ENCODE results near the gene OST4.

The OST4 gene

GRCh38 chr2:27027211-27027651 lies 44.2 kb downstream of the OST4 start:
- H4K20me1 ChIP-seq (ENCODE audit: insufficient read depth, low read length, poor library complexity, severe bottlenecking) = no peaks in the 10 kb centered on the region
- no peak overlapping the region for H2AFZ ChIP-seq (ENCODE audit: low read length)
- no peaks in the 10 kb centered on the region for H3F3A ChIP-seq (ENCODE audit: low read depth)
- TF ChIP-seq EZH2phosphoT487 (IDR thresholded peaks at IDR 0.05; ENCODE audit: borderline replicate concordance) (no peak), CTCF (conservative IDR thresholded peaks at IDR 0.05; ENCODE audit: low read length) (no peak)
- no peak overlapping the region for H3K4me3 ChIP-seq (ENCODE audit: low read length, poor library complexity, severe bottlenecking)
- H3K9me3 ChIP-seq (ENCODE audit: insufficient read depth, low read depth, low read length) = no peaks in the 10 kb centered on the region
- no peaks in the 10 kb centered on the region for H3K36me3 ChIP-seq (ENCODE audit: insufficient read depth, low read length)
- no peak overlapping the region for H3K9ac ChIP-seq (ENCODE audit: low read depth, low read length, poor library complexity, severe bottlenecking)
- no peaks in the 10 kb centered on the region for H3K9me2 ChIP-seq (replicated peaks; ENCODE audit: low read depth, low read length)
- H3K79me2 ChIP-seq (ENCODE audit: insufficient read depth, low read length) = peaks cover 10% of the 10 kb centered on the region; the same call in 1 of the 2 replicates
- no peaks in the 10 kb centered on the region for H3K27me3 ChIP-seq (ENCODE audit: insufficient read depth, low read length, poor library complexity, severe bottlenecking)
- no peak overlapping the region for H3K4me2 ChIP-seq (ENCODE audit: low read depth, low read length, poor library complexity, severe bottlenecking)
- H3K4me1 ChIP-seq (ENCODE audit: insufficient read depth, low read length, poor library complexity, severe bottlenecking) = peaks cover 16% of the 10 kb centered on the region

GRCh38 chr2:27025861-27026851 lies 45.3 kb downstream of the OST4 start:
- Histone ChIP-seq H3K9me2 (replicated peaks; ENCODE audit: low read depth, low read length) (no peaks in the 10 kb centered on the region), H3K4me2 (ENCODE audit: low read depth, low read length, poor library complexity, severe bottlenecking) (no peak overlapping the region), H3K27me3 (ENCODE audit: insufficient read depth, low read length, poor library complexity, severe bottlenecking) (no peaks in the 10 kb centered on the region), H3K36me3 (ENCODE audit: insufficient read depth, low read length) (no peaks in the 10 kb centered on the region), H3K9ac (ENCODE audit: low read depth, low read length, poor library complexity, severe bottlenecking) (no peak overlapping the region), H3K4me1 (ENCODE audit: insufficient read depth, low read length, poor library complexity, severe bottlenecking) (peaks cover 13% of the 10 kb centered on the region), H3K9me3 (ENCODE audit: insufficient read depth, low read depth, low read length) (no peaks in the 10 kb centered on the region), H3K4me3 (ENCODE audit: low read length, poor library complexity, severe bottlenecking) (no peak overlapping the region), H4K20me1 (ENCODE audit: insufficient read depth, low read length, poor library complexity, severe bottlenecking) (no peaks in the 10 kb centered on the region), H2AFZ (ENCODE audit: low read length) (no peak overlapping the region), H3F3A (ENCODE audit: low read depth) (no peaks in the 10 kb centered on the region), H3K79me2 (ENCODE audit: insufficient read depth, low read length) (no peaks in the 10 kb centered on the region)
- TF ChIP-seq EZH2phosphoT487 (IDR thresholded peaks at IDR 0.05; ENCODE audit: borderline replicate concordance) (no peak), CTCF (conservative IDR thresholded peaks at IDR 0.05; ENCODE audit: low read length) (no peak)

- Histone ChIP-seq H3K9me3 (ENCODE audit: insufficient read depth, low read depth, low read length) (no peaks in the 10 kb centered on the region), H3K9ac (ENCODE audit: low read depth, low read length, poor library complexity, severe bottlenecking) (no peak overlapping the region), H3F3A (ENCODE audit: low read depth) (no peaks in the 10 kb centered on the region), H4K20me1 (ENCODE audit: insufficient read depth, low read length, poor library complexity, severe bottlenecking) (no peaks in the 10 kb centered on the region), H2AFZ (ENCODE audit: low read length) (no peak overlapping the region), H3K4me3 (ENCODE audit: low read length, poor library complexity, severe bottlenecking) (no peak overlapping the region), H3K27me3 (ENCODE audit: insufficient read depth, low read length, poor library complexity, severe bottlenecking) (no peaks in the 10 kb centered on the region), H3K36me3 (ENCODE audit: insufficient read depth, low read length) (no peaks in the 10 kb centered on the region), H3K4me1 (ENCODE audit: insufficient read depth, low read length, poor library complexity, severe bottlenecking) (peaks cover 8% of the 10 kb centered on the region), H3K79me2 (ENCODE audit: insufficient read depth, low read length) (no peaks in the 10 kb centered on the region), H3K4me2 (ENCODE audit: low read depth, low read length, poor library complexity, severe bottlenecking) (no peak overlapping the region), H3K9me2 (replicated peaks; ENCODE audit: low read depth, low read length) (no peaks in the 10 kb centered on the region)
- no peak for TF ChIP-seq CTCF (conservative IDR thresholded peaks at IDR 0.05; ENCODE audit: low read length)
- TF ChIP-seq EZH2phosphoT487 (IDR thresholded peaks at IDR 0.05; ENCODE audit: borderline replicate concordance) = no peak
Measured at GRCh38 chr2:27025281-27025800, 46.1 kb downstream of the OST4 start.

Data from Loucy (cell line).